NCI-H524 treated with DMSO at 0.1 percent for 48 hours (cell line): Measurements from ENCODE around the gene TWIST2.

Source experiments
- DNase-seq: peaks from one replicate; lab custom pipeline; 2025; lab: John Stamatoyannopoulos, UW

TWIST2 gene

DNA sequence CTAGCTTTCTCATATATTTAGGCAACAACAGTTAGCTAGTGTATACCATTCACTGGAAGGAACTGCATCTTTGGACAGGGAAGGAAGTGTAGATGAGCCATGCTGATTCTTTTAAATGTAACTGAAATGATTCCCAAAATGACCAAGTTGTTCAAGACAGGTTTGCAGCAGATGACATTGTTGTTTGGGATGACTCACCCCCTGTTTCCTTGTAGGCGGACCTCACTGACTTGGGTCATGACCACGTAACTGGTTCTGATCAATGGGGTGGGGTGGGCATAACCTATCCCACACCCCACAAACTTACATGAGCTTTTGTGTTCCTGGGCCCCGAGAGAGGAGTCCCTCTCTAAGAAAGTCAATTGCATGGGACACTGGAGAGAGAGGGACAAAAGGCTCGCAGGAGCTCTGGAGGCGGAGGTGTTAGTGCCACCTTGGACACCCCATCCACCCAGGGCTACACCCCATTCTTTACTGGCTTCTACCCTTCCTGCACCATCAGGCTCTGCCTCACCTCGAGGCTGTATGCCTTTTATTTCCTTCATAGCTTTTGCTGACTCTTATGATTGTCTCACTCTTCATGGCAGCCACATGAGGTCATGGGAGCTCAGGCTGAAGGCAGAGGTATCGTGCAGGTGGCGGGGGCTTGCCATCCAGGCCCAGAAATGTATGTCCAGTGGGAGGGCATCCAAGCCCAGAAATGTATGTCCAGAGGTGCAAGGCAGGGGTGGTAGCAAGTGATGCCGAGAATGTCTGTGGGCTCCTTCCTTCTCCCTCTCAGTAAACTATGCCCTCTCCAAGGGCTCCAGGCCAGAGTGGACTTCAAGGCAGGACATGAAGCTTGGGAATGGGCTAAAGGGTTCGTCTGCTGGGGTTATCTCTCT, 108.0 kb downstream of the TWIST2 start:
- DNase-seq, result no peak

- no peak for DNase-seq
Measured at GRCh38 chr2:238956676-238957075, 108.8 kb downstream of the TWIST2 start.
